Measurements from ENCODE around the gene CDK11A. TPM values are rescaled to one million over a fixed set of nuclear protein-coding genes. Genes with fewer than 3 reads are reported as not detected.
"Not testable (repeated sequence)": the region's sequence is repeated elsewhere in the genome, so short reads cannot be mapped to it uniquely, and the experiment has no call there.

CDK11A gene
- polyA plus RNA-seq, 1 donor = 23.9 TPM

DNA sequence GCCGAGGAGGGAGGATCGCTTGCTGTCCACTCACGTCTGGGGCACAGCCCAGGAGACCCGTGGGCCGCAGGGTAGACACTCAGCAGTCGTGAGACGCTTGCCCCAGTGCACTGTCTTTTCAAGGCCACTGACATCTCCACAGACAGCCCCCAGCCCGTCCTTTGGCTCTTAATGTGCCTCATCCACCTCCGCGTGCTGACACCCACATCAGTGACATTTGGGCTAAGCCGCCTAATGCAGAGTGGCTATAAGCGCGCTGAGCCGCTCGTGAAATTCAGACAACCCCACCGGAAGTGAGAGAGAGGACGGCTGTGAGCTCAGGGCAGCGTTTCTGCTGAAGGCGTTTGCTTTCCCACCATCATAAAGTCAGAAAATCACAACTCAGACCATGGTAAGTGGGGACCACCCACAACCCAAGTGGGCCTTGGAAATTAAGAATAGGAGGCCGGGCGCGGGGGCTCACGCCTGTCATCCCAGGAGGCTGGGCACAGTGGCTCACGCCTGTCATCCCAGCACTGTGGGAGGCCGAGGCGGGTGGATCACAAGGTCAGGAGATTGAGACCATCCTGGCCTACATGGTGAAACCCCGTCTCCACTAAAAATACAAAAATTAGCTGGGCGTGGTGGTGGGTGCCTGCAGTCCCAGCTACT lies 40.0 kb downstream of the CDK11A start:
- no peak for DNase-seq (ENCODE audit: low read depth)

DNA sequence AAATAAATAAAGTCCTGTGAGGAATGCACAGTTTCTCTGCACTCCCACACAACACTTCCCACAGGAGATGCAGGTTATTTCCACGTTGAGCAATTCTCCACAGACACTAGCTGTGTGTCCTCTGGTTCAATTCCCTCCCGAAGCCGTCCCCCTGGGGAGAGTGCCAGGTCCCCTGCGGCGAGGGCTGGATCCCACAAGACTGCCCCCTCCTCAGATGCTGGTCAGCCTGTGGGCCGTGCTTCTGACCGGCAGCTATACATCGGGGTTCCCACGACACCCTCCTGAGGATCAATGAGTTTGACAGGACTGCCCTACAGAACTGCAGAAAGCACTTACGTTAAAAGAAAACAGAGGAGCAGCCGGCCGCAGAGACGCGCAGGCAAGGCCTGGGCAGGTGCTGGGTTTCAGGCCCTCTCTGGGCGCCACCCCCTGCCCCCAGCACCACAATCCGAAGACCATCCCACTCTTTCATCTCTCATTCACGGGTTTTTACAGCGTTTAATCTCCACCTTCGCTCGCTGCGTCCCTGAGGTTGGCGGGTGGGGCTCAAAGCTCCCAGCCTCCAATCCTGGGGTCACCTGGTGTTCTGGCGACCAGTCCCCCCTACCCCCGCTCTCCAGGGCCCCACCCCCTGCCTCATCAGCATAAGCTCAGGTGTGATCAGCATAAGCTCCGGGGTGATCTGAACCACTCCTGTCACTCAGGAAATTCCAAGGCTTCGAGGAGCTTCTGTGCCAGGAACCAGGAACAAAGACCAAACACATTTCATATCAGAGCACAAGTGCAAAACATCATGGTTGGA lies 40.9 kb downstream of the CDK11A start:
- no peak for DNase-seq (ENCODE audit: low read depth)

DNA sequence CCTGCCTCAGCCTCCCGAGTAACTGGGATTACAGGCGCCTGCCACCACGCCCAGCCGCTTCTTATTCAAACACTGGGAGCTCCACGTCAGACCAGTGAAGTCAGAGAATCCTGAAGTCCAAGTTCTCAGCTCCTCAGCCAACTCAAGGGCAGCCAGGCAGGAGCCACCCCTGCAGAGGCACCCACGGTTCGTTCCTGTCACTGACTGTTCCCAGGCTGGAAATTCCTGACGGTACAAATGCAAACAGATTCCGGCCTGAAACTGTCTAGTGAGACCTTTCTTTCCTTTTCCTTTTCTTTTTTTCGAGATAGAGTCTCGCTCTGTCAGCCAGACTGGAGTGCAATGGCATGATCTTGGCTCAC lies 43.3 kb downstream of the CDK11A start:
- DNase-seq (ENCODE audit: low read depth) = no peak

DNA sequence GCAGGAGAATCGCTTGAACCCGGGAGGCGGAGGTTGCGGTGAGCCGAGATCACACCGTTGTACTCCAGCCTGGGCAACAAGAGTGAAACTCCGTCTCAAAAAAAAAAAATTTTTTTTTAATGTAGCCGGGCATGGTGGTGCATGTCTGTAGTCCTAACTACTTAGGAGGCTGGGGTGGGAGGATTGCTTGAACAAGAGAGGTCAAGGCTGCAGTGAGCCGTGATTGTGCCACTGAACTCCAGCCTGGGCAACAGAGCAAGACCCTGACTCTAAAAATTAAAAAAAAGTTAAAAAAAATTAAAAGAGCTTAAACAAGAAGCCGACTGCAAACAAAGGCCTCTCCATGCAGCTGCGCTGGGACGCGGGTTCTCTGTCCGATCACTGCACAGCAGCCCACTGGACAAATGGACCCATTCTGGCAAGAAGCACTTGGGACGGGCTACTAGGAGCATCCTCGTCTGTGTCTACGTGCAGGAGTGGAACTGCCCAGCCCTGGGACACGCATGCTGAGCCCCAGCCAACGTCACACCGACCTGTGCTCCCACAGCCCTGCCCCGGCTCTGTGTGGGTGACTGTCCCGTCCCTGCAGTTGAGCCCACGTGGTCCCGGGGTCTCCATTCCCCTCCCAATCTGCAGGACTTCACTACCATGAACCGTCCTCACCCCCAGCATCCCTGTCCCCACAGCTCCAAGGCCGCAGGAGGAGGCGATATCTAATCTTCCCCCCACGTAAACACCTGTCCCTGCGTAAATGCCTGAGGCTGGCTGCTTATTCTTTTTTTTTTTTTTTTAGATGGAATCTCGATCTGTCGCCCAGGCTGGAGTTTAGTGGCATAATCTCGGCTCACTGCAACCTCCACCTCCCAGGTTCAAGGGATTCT lies 43.9 kb downstream of the CDK11A start:
- DNase-seq (ENCODE audit: low read depth) = no peak

DNA sequence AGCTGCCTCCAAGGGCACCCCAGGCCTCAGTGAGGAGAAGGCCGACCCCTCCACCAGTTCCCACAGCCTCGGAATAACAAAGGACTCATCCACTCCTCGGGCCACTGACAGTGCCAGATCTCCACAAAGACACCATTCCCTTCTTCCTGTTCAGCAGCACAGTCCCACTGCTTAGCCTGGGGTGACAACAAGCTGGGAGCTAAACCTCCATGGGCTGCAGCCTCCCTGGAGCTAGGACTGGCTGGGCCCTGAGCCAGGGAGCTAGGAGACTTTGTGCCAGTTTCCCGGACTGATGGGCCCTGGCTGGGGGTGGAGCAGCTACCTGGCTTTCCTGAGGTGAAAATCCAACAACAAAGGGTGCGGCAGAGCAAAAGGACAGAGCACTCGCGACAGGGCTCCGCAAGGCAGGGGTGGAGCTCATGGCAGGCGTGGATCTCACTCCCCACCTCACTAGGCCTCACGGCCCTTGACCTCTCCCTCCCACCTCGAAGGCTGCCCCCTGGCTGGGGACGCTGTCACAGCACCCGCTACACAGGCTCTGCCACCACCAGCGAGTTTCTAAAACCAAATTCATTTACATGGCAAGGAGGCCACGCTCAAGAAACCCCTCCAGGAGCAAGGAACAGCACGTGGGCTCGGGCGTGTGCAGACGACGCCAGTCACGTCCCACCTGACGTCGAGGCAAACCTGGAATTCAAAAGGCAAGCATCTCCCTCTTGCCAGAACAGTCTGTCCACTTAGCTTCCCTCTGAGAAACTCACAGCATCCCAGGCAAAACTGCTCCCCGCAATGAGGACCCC lies 45.4 kb downstream of the CDK11A start:
- DNase-seq (ENCODE audit: low read depth) = no peak

DNA sequence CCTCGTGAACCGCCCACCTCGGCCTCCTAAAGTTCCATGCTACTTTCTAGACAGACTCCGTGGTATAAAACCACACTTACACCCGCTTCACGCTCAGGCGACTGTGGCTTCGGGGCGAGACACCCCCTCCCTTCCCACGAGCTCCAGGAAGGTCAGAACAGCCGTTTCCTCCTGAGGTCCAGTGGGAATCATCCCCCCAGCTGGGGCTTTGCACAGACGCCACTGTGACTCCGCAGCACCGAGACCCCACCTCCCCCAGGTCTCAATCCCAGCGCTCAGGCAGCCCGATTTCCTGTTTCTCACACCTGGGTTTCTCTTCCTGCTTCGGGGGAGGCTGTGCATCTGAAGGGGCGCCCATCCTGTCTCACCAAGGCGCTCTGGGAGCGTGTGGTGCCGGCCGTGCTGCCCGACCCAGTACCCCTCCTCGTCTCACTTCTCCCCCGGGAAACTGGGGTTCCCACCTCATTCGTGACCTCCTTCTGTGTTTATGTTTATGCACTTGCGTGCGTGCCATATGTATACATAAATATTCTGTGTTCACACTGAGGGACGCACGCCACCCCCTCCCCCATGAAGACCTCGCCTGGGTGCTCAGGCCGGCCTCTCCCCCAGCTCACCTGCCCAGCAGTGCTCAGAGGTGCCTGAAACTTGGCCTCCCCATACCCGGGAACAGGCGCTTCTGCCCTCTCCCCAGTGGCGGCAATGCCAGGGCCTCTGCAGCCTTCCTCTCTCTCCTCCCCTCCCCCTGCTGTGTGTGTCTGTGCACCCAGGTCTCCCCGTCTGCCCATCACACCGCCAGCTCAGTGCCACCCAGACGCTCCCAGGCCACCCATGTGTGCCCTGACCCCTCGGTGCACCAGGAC lies 46.2 kb downstream of the CDK11A start:
- no peak for DNase-seq (ENCODE audit: low read depth)

DNA sequence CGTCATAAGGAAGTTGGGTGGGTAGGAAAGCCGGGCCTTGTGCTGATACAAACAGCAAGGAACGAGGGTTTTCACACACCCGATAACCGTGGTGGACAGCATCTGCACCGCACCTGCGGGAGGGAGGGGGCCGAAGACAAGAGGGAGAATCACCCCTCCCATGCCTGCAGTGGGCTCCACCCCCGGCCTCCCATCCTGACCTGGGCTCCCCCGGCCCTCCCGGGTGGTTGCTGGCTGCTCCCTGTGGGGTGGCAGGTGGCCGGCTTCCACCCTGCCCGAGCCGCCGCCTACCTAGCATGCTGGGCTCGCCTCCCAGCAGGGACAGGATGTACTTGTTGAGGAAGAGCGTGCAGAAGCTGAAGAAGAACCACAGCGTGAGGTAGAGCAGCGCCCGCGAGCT lies 48.1 kb downstream of the CDK11A start:
- not testable (repeated sequence) for DNase-seq (ENCODE audit: low read depth)

DNA sequence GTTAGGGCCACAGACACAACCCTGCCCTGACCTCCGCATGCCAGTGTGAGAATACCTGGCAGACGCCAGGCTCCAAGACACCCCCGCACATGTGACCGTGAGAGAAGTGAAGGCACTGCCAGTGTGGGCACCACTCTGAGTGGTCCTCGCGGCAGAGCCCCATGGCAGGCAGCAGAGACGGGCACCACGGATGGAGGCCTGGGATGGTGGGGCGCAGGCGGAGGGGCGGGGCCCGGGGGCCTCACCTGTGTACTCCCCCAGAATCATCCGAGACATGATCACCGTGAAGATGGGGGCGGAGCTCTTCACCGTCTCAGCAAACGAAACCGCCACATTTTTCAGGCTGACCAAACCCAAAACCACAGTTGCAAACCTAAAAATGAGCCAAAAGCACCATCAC lies 48.9 kb downstream of the CDK11A start:
- not testable (repeated sequence) for DNase-seq (ENCODE audit: low read depth)

DNA sequence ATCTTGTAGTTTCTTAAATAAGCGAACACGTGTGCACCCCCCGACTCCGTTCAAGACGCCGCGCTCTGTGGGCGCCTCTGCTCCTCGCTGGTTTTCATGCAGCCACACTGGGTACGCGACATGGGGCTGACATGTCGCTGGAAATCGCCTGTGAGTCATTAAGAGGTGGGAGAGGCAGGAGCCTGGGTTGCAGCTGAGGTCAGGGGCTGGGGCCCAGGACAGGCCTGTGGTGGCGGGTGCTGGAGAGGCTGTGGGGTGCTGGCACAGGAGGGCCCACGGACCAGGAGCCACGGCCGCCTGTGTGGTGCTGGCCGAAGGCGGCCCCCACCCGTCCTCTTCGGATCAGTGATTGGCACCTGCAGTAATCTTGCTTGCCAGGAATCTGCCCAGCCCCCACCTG lies 49.4 kb downstream of the CDK11A start:
- not testable (repeated sequence) for DNase-seq (ENCODE audit: low read depth)

DNA sequence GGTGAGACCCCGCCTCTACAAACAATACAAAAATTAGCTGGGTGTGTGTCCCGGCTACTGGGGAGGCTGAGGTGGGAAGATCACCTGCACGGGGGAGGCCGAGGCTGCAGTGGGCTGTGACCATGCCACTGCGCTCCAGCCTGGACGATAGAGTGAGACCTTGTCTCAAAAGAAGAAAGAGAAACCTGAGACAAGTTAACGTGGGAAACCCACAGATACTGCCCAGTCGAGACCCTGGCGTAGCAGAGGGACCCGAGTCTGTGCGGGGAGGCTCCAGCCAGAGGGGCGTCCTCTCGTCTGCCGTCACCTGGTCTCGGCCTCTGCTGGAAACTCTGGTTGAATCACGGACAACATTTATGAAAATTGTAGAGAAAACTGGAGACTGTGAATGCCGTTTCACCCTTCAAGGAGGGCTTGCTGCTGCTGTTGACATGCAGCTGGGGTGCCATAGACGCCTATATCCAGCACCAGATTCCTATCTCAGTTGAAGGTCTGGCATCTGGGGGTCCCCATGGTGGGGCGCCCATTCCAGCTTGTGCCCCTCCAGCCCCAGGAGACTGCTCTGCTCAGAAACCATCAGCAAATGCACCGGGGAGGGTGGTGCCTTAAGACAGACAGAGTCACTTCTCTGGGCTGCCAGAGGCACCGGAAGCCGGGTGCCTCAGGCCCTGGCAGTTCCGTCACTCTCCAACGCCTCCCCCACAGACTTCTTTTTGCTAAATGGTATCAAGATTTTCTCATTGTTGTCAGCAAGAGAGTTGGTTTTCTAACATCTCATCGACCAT lies 51.8 kb downstream of the CDK11A start:
- no peak for DNase-seq (ENCODE audit: low read depth)

DNA sequence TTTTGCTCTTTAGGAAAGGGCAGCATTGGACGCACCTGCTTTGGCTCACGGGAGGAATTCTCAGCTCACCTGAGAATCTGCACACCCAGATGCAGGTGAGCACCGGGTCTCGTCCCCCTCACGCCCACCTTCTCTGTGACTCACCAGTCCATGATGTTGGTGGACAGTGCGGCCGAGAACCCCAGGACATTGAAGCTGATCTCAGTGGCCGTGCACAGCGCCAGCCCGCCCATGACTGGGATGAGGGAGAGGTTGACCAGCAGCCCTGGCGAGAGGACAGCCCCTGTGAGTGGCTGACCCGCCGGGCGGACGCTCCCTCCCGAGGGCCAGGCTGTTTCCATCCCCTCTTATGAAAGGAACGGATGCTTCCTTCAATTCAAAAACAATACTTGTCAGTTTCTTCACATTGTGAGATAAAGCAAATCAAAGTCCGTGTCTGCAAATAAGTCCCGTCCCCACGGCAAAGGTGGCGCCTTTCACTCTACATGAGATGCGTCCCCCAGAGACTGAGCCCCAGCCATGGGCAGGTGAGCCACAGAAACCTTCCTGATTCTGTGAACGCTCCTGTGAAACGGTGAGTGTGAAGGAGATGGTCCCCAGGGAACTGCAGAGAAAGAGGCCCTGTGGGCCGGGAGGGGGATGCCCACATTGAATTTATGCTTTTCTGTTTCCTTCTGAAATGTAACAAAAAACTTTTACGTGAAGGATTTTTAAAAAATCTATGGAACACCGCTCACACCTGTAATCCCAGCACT lies 52.6 kb downstream of the CDK11A start:
- DNase-seq (ENCODE audit: low read depth) = no peak

DNA sequence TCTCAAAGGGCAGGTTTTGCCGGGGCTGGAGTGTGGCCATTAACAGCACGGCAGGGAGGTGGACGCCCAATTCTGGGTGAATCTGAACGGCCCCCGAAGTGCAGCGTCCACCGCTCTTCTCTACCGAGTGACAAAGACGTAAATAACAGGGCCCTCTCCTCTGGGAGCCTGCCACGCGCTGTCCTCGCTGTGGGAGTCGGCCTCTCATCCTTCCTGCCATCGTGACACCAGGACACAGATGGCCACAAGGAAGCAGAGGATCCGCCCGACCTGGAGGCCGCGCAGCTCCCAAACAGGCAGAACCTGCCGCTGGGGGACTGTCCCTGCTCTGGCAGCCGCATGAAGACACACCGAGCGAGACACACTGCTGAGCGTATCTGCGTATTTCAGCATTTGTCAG lies 53.3 kb downstream of the CDK11A start:
- no peak for DNase-seq (ENCODE audit: low read depth)

DNA sequence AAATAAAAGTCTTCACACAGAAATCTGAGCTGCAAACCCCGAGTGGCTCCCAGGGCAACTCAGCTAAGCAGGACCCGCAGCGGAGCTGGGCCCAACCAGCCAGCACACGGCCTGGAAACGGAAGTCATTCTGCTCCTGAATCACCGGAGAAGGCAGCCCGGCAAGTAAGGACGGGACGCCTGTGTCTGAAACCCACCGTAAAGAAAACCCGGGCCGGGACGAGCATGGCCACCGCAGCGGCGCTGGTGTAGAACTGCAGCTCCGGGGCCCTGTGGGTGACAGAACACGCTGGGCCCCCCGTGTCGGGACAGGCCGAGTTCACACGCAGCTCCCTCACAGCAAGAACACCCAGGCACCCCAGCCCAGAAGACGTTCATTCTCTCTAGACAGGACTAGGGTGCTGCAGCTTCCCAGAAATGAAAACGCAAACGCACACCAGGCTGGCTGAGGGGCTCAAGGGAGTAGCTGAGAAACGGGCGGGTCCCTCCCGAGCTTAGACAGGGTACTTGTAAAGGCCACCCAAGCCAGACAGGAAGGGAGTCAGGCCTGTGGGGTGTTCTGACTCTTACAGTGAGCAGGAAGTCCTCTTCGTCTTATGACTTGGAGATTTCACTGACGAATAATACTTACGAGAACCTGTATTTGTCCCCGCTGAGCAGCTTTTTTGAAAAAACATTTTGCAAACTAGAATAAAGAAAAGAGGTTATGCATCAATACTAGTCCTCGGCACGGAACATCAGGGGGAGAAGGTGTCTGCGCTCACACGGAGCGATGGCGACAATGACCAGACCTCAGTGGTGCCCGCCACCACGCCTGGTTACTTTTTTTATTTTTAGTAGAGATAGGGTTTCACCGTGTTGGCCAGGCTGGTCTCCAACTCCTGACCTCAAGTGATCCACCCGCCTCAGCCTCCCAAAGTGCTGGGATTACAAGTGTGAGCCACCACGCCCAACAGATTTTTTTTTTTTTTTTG lies 54.4 kb downstream of the CDK11A start:
- no peak for DNase-seq (ENCODE audit: low read depth)

DNA sequence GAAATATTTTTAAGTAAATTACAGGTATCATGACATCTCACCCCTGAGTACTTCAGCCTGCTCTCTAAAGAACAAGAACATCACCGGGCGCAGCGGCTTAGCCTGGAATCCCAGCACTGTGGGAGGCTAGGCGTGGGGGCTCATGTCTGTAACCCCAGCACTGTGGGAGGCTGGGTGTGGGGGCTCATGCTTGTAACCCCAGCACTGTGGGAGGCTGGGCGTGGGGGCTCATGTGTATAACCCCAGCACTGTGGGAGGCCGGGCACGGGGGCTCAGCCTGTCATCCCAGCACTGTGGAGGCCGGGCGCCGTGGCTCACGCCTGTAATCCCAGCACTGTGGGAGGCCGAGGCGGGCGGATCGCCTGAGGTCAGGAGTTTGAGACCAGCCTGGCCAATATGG lies 57.6 kb downstream of the CDK11A start:
- no peak for DNase-seq (ENCODE audit: low read depth)

DNA sequence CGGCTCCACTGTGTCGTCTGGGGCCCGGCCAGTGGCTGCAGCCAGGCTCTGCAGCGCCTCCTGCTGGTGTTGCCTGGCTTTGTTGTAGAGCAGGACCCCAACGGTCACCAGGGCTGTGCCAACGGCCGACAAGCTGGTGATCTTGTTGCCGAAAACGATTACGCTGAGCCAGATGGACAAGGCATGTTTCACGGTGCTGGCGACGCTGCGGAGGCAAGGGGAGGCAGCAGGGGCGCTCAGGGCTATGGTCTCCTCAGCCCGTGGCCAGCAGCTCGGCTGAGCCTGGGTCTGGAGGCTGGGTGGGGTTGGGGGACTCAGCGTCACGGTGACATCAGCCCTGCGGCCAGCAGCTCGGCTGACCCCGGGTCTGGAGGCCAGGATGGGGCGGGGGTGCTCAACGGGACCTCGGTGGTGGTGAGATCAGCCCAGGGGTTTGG lies 58.3 kb downstream of the CDK11A start:
- DNase-seq (ENCODE audit: low read depth) = no peak

DNA sequence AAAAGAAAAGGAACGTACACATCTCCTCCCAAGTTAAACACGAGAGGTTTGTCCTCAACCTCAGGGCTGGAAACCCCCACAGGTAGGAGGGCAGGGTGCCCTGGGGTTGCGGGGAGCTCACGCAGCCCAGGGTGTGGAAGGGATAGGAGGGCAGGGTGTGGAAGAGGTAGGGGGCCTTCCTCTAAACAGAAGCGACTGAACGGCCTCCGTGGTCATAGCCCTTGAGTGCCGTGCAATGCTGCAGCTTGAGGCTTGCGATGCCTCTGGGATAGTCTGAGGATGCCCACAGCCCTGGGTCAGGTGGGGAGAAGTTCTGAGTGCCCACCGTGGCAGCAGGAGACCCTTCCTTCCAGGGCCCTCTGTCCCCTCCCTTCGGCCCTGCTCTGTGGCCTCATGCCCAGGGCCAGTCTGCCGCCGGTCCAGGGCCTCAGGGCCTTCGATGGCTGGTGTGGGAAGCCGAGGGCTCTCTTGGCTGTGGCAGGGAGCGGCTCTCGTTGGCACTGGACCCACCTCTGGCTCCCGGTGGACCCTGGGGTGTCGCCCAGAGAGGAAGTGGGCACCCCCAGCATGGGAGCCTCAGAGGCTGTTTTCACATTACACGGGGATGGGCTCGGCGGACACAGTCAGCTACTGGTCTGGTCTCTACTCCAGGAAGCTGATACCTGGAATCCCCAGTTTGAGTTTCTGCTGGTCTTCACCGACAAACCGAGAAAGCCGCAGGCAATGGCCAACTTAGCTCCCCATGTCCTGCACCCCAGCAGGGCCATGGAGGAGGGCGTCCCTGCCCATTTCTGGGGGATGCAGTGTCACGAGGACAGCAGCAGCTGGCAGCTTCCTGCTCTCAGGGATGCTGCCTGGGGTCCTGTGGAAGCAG lies 59.0 kb downstream of the CDK11A start:
- DNase-seq (ENCODE audit: low read depth) = no peak

DNA sequence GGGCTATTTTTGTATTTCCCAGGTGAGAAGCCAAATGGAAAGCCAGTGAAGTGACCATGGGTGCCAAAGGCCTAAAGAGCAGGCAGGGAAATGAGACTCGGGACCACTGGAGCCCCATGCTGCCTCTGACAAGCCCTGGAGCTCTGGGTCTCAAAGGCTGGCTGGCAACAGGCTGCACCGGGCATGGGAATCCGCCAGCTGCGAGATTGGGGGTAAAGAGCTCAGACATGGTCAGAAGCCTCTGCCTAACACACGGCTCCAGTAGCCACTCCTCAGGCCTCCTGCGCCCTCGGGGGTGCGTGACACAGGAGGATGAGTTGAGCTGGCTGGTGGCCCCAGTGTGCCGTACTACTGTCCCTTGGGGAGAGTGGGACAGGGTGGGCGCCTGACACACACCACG lies 59.8 kb downstream of the CDK11A start:
- not testable (repeated sequence) for DNase-seq (ENCODE audit: low read depth)

Data from forelimb muscle (tissue), 1 donor.